GM19467 (cell line): ENCODE results near the gene PLEKHM3.

Experiments
- ATAC-seq: cut with Tn5 transposase; IDR thresholded peaks from one replicate; pipeline ENCODE4 v1.9.1; 2021; ENCODE audit warnings: mild to moderate bottlenecking, moderate library complexity; ENCODE audit not compliant: unreplicated experiment

PLEKHM3 gene

GRCh38 chr2:207995887-207996286 lies 29.4 kb downstream of the PLEKHM3 start:
- ATAC-seq, result no peak

- no peak for ATAC-seq
These were observed 32.1 kb downstream of the PLEKHM3 start for GRCh38 chr2:207993151-207993763.

GRCh38 chr2:207991944-207992343 lies 33.4 kb downstream of the PLEKHM3 start:
- ATAC-seq, result no peak

- ATAC-seq, result no peak
These were observed 34.5 kb downstream of the PLEKHM3 start for GRCh38 chr2:207990784-207991183.

- ATAC-seq, result no peak
These were observed 36.4 kb downstream of the PLEKHM3 start for GRCh38 chr2:207988975-207989374.

- ATAC-seq, result no peak
These were observed 38.2 kb downstream of the PLEKHM3 start for GRCh38 chr2:207987025-207987716.

- no peak for ATAC-seq
These were observed 40.4 kb downstream of the PLEKHM3 start for GRCh38 chr2:207984765-207985480.

GRCh38 chr2:207983641-207984042 lies 41.7 kb downstream of the PLEKHM3 start:
- peak; percentile 52 for ATAC-seq

- no peak for ATAC-seq
These were observed 47.0 kb downstream of the PLEKHM3 start for GRCh38 chr2:207978177-207978948.

- no peak for ATAC-seq
These were observed 49.4 kb downstream of the PLEKHM3 start for GRCh38 chr2:207975921-207976320.

- ATAC-seq, result no peak
These were observed 51.1 kb downstream of the PLEKHM3 start for GRCh38 chr2:207974216-207974605.

- no peak for ATAC-seq
These were observed 54.5 kb downstream of the PLEKHM3 start for GRCh38 chr2:207970826-207971180.

GRCh38 chr2:207970147-207970825 lies 55.0 kb downstream of the PLEKHM3 start:
- ATAC-seq, result no peak

GRCh38 chr2:207969249-207969648 lies 56.1 kb downstream of the PLEKHM3 start:
- ATAC-seq, result no peak

- ATAC-seq, result no peak
These were observed 58.2 kb downstream of the PLEKHM3 start for GRCh38 chr2:207967121-207967520.

GRCh38 chr2:207960911-207961310 lies 64.4 kb downstream of the PLEKHM3 start:
- no peak for ATAC-seq

GRCh38 chr2:207960090-207960489 lies 65.2 kb downstream of the PLEKHM3 start:
- no peak for ATAC-seq

GRCh38 chr2:207956771-207957170 lies 68.6 kb downstream of the PLEKHM3 start:
- no peak for ATAC-seq

- no peak for ATAC-seq
These were observed 69.9 kb downstream of the PLEKHM3 start for GRCh38 chr2:207955456-207955855.

- no peak for ATAC-seq
These were observed 72.0 kb downstream of the PLEKHM3 start for GRCh38 chr2:207953354-207953753.
